Large intestine (tissue), 3 donors: ENCODE data around the gene ESPNL. TPM values are rescaled to one million over a fixed set of nuclear protein-coding genes. Genes with fewer than 3 reads are reported as not detected.
"Not testable (repeated sequence)": the region's sequence is repeated elsewhere in the genome, so short reads cannot be mapped to it uniquely, and the experiment has no call there.

Experiments
- DNase-seq, 2 donors: peaks; one replicate each; pipeline versions ENCODE4 v3.0.0 to v3.0.0-alpha.2; 2013
- H3K27ac ChIP-seq: one replicate; pipeline ENCODE4 v1.5.1; 2013; ENCODE audit warnings: low read length
- H3K27me3 ChIP-seq: 2 replicates; pipeline ENCODE4 v1.6.1; 2013; ENCODE audit warnings: low read length; ENCODE audit not compliant: control insufficient read depth, insufficient read depth
- H3K36me3 ChIP-seq: 2 replicates; pipeline ENCODE4 v1.6.1; 2013; ENCODE audit warnings: low read length; ENCODE audit not compliant: control insufficient read depth, insufficient read depth
- H3K4me1 ChIP-seq: one replicate; pipeline ENCODE4 v1.6.1; 2013; ENCODE audit warnings: low read length; ENCODE audit not compliant: control insufficient read depth, insufficient read depth
- H3K4me3 ChIP-seq: one replicate; pipeline ENCODE4 v1.5.1; 2013; ENCODE audit warnings: low read length
- H3K9me3 ChIP-seq: one replicate; pipeline ENCODE4 v1.6.1; 2013; ENCODE audit warnings: mild to moderate bottlenecking, low read depth, low read length, moderate library complexity; ENCODE audit not compliant: control insufficient read depth
- WGBS: methylation state at CpG from one replicate; pipeline ENCODE4 v1.1.5; 2013; ENCODE audit warnings: low lambda C conversion rate; ENCODE audit not compliant: insufficient coverage; 5-methylcytosine and 5-hydroxymethylcytosine counted together
- polyA plus RNA-seq: library from polyadenylated mRNA; unstranded; fragments of 120-200 nt; gene quantifications from one replicate; pipeline ENCODE4 v1.2.1, GENCODE V29; 2013

The ESPNL gene
- polyA plus RNA-seq, 1 donor, result 1.5 TPM

DNA sequence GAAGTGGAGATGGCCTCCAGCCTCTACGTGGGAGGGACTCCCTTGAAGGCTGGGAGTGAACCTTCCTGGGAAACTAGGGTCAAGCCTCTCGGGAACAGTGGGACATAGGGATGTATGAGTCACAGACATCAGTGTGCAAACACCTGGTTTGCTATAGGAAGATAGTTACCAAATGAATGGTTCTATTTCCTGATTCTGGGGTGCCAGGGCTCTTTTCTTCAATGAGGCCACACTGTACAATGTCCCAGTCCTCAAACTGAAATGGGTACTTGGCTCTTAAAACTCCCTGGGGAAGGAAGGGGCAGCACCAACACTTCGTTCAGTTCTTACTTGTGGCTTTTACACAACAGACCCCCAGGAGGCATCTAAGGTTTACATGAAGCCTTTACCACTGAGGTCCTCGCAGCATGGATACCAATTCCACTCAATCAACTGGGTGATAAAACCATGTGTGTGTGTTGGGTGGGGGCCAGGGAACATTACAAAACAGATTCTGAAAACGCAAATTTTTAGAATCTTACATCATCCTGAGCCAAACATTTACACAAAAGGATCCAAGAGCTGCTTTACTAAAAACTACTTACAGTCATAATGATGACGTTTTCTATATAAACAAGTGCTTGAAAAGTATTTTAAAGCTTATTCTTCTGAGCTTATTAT, 69.0 kb downstream of the ESPNL start:
- no peak overlapping the region for H3K4me3 ChIP-seq
- H3K9me3 ChIP-seq, result peaks cover 1% of the 10 kb centered on the region
- peaks cover 7% of the 10 kb centered on the region for H3K27me3 ChIP-seq
- H3K4me1 ChIP-seq, result peaks cover 2% of the 10 kb centered on the region
- peak in 1 of 2 donors; percentile 30 for DNase-seq
- WGBS, result 61% methylated on average over 2 of the region's 6 CpGs
- peaks cover 52% of the 10 kb centered on the region for H3K36me3 ChIP-seq
- H3K27ac ChIP-seq, result no peak overlapping the region

DNA sequence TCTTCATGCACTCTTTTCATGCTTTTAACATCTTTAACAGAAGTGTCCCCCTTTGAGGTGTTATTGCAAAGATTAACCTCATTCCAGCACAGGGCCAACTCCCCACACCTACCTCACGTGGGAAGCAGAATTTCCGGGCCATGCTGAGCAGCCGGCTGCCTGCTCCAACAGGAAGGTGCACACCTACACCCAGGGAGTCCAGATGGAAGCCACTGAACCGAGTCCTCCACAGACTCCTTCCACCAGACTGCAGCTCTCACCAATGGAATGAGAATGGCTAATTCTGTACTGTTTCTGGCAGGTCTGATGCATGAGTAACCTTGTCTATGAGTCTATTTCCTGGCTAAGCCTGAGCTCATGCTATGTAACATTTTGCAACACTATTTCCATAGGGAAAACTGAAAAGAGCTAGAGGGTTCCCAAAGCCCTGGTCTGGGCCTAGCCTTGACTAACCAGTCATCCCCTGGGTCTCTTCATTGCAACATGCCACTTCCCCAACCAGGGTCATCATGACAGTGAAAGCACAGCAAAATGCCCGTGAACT, 69.6 kb downstream of the ESPNL start:
- no CpG with 5 or more reads among the region's 5 CpGs for WGBS
- peaks cover 3% of the 10 kb centered on the region for H3K27me3 ChIP-seq
- H3K36me3 ChIP-seq, result peaks cover 58% of the 10 kb centered on the region
- no peaks in the 10 kb centered on the region for H3K9me3 ChIP-seq
- peaks cover 2% of the 10 kb centered on the region for H3K4me1 ChIP-seq
- H3K27ac ChIP-seq, result peak overlapping the region; percentile 62
- H3K4me3 ChIP-seq, result no peak overlapping the region
- DNase-seq, result no peak

DNA sequence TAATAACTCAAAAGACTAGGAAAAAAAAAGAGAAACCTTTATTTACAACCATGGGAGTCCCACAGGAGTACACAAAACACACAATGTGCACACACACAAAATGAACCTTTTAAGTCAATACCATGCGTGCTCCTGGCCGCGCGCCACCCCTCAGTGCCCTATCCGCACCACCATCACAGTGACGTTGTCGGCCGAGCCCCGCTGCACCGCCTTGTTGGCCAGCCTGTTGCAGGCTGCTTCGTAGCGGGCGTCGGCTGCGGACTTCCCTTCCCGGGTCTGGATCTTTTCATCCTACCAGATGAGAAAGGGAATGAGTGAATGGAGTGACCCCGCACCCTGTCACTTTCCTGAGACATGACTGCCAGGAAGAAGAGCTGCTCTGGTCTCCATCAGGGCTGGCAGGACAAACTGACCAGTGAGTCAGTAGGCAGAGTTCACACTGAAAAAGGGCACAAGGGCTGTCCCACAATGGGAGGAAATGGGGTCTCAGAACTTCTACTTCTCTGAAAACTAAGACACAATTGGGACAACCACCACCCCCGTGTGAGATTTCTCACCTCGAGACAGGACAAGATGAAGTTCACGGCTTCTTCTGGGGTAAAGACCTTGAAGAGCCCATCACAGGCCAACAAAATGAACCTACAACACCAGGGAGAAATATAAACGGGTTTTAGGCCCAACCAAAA, 70.4 kb downstream of the ESPNL start:
- no peaks in the 10 kb centered on the region for H3K27me3 ChIP-seq
- no peak overlapping the region for H3K4me3 ChIP-seq
- peaks cover 64% of the 10 kb centered on the region for H3K36me3 ChIP-seq
- peaks cover 2% of the 10 kb centered on the region for H3K4me1 ChIP-seq
- WGBS, result 67% methylated on average over 1 of the region's 21 CpGs
- no peak for DNase-seq
- H3K27ac ChIP-seq, result no peak overlapping the region
- H3K9me3 ChIP-seq, result no peaks in the 10 kb centered on the region

DNA sequence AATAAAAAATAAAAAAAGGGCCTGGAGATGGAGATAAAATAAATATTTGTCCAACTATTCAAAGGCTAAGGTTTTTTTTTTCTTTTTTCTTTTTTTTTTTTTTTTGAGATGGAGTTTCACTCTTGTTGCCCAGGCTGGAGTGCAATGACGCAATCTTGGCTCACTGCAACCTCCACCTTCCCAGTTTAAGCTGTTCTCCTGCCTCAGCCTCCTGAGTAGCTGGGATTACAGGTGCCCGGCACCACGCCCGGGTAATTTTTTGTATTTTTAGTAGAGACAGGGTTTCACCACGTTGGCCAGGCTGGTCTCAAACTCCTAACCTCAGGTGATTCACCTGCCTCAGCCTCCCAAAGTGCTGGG, 70.9 kb downstream of the ESPNL start:
- peaks cover 68% of the 10 kb centered on the region for H3K36me3 ChIP-seq
- WGBS, result no CpG with 5 or more reads among the region's 5 CpGs
- H3K4me1 ChIP-seq, H3K27ac ChIP-seq, H3K9me3 ChIP-seq, H3K4me3 ChIP-seq, DNase-seq, H3K27me3 ChIP-seq: not testable (repeated sequence)

DNA sequence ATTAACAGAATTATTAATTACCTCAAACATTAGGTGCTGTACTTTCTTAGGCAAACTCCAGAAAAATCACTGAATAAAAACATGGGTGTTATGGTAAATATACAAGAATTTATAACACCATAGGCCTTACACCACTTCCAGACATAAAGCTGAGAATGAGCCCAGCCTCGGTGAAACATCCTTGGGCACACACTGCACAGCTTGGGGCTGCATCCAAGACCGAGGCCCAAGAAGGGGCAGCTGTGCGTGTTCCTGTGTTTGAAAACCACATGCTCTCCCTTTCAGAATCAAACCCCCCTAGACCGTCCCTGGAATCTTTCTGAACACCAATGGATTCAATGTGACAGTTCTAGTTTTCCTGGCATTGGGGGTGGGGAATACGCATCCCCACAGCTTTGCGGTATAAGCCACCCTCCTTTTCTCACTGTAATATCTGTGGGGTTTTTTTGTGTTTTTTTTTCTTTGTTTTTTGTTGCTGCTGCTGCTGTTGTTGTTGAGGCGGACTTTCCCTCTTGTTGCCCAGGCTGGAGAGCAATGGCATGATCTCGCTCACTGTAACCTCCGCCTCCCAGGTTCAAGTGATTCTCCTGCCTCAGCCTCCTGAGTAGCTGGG, 71.5 kb downstream of the ESPNL start:
- no peak for DNase-seq
- 100% methylated on average over 3 of the region's 9 CpGs for WGBS
- H3K4me1 ChIP-seq, result peaks cover 2% of the 10 kb centered on the region
- peaks cover 70% of the 10 kb centered on the region for H3K36me3 ChIP-seq
- H3K27me3 ChIP-seq, result no peaks in the 10 kb centered on the region
- H3K9me3 ChIP-seq, result no peaks in the 10 kb centered on the region
- no peak overlapping the region for H3K4me3 ChIP-seq
- H3K27ac ChIP-seq, result no peak overlapping the region

DNA sequence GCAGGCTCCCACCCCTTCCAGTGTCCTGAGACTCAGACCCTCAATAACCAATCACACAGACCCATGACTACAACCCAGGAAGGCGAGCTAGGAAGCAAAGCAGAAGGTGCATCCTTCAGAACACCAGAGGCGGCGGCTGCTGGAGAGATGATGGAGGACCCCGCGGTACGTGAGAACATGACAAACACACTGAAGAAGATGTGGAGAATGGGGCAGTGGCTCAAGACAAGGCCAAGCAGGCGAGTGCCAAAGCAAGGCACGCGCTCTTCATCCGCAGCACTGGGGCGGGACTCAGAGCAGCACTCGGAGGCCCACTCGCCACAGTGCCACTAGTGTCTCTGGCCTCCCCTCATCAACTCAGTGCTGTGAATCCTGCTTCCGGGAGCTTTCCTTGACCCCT, 72.3 kb downstream of the ESPNL start:
- Histone ChIP-seq H3K36me3 (peaks cover 71% of the 10 kb centered on the region), H3K9me3 (no peaks in the 10 kb centered on the region), H3K4me3 (no peak overlapping the region), H3K27ac (no peak overlapping the region), H3K4me1 (peaks cover 2% of the 10 kb centered on the region), H3K27me3 (no peaks in the 10 kb centered on the region)
- DNase-seq, result no peak
- 100% methylated on average over 5 of the region's 14 CpGs for WGBS

DNA sequence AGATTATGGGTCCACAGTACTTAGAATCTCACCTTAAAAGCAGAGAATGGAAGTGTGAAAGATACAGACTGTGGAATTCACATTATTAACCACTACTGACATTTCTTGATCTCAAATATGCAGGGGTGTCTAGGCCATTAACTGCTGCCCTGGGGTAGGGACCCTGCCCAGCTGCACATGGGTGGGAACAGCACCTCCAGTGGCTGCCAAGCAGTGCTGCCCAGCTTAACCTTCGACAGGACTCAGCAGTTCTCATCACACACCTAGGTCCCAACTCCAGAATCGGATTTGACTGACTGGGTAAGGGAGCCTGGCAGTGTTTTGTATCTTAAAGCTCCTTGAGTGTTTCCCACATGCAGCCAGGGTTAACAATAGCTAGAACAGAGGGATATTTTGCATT, 73.6 kb downstream of the ESPNL start:
- DNase-seq, result no peak
- Histone ChIP-seq H3K27ac (no peak overlapping the region), H3K9me3 (no peaks in the 10 kb centered on the region), H3K4me1 (peaks cover 2% of the 10 kb centered on the region), H3K4me3 (no peak overlapping the region), H3K36me3 (peaks cover 74% of the 10 kb centered on the region), H3K27me3 (no peaks in the 10 kb centered on the region)
- no CpG with 5 or more reads among the region's 2 CpGs for WGBS

DNA sequence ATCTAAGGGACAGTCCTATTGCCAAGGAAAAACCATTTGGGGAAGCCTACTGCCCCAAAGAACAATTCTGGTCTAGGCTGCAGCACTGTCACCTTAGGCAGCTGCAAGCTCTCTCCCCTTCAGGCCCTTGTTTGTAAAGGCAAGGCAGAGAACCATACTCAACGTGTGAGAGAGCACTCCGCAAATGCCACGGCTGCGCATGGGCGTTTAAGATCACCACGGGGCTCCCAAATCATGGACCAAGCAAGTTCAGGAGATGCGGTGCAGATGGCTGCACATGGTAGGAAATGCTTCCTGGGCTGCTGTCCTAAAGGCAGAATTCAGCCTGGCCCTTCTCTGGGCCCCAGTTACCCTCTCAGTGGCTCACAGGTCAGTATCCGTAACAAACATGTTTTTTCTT, 74.2 kb downstream of the ESPNL start:
- no peak for DNase-seq
- Histone ChIP-seq H3K9me3 (no peaks in the 10 kb centered on the region), H3K27ac (no peak overlapping the region), H3K4me3 (no peak overlapping the region), H3K4me1 (peaks cover under 1% of the 10 kb centered on the region), H3K36me3 (peaks cover 76% of the 10 kb centered on the region), H3K27me3 (no peaks in the 10 kb centered on the region)
- WGBS, result no CpG with 5 or more reads among the region's 8 CpGs

DNA sequence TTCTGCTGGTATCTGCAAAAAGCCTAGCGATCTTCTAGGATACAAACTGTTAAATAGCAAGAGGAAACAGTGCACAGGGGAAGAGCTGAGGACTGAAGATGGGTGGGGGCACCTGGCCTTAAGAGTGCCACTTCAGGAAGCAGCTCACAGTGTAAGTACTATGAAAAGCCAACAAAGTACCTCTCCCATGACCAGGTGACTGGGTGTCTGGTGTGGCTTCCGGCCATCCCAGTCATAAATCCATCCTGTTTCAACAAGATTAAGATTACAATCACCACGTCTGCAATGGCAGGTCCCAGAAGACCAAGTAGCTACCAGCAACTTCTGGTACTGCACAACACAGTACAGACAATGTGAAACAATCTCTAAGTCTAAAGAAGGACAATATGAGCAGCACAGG, 74.6 kb downstream of the ESPNL start:
- WGBS, result no CpG with 5 or more reads among the region's 3 CpGs
- peaks cover 77% of the 10 kb centered on the region for H3K36me3 ChIP-seq

DNA sequence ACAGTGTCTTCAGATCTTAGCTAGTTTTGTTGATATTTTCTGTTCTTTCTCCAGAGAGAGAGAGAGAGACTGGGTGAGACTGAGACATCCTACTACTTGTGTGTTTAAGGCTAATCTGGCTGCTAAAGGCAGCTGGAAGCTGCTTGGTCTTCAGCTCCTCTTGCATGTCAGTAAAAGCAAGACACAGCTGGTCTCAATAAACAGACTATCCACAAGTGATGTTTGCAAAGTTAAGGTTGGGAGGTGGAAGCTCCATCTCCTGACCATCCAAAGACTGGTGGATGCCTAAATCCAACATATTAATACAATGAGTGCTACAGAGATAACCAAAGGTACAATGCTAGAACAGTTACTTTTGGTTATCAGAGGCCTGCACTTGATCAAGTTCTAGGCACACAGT, 76.5 kb downstream of the ESPNL start:
- Histone ChIP-seq H3K4me3 (no peak overlapping the region), H3K9me3 (no peaks in the 10 kb centered on the region), H3K4me1 (no peaks in the 10 kb centered on the region), H3K27ac (no peak overlapping the region), H3K36me3 (peaks cover 82% of the 10 kb centered on the region), H3K27me3 (no peaks in the 10 kb centered on the region)
- DNase-seq, result no peak

More for the DNA sequence above, 74.6 kb downstream of the ESPNL start:
- H3K9me3 ChIP-seq, result no peaks in the 10 kb centered on the region
- H3K27me3 ChIP-seq, result no peaks in the 10 kb centered on the region
- H3K4me1 ChIP-seq, result no peaks in the 10 kb centered on the region
- no peak overlapping the region for H3K27ac ChIP-seq
- H3K4me3 ChIP-seq, result no peak overlapping the region
- peak in 1 of 2 donors; percentile 37 for DNase-seq
